HG03442 (cell line): ENCODE data around the gene NUAK1.

ENCODE experiments used
- ATAC-seq: cut with Tn5 transposase; IDR thresholded peaks from one replicate; pipeline ENCODE4 v1.9.1; 2021; ENCODE audit warnings: mild to moderate bottlenecking, moderate library complexity; ENCODE audit not compliant: unreplicated experiment

NUAK1 gene

GRCh38 chr12:106138633-106139421 lies at the start of gene NUAK1:
TSS of gene NUAK1 (minus strand) at chr12:106138954. CDS start at chr12:106138653, 301 bp downstream.
- ATAC-seq = no peak

GRCh38 chr12:106188256-106188655 lies 49.5 kb upstream of the NUAK1 start:
- no peak for ATAC-seq

GRCh38 chr12:106187842-106188241 lies 49.1 kb upstream of the NUAK1 start:
- ATAC-seq = no peak

- ATAC-seq = no peak
Measured at GRCh38 chr12:106187155-106187789, 48.5 kb upstream of the NUAK1 start.

- ATAC-seq = no peak
Measured at GRCh38 chr12:106183735-106184134, 45.0 kb upstream of the NUAK1 start.

- no peak for ATAC-seq
Measured at GRCh38 chr12:106181401-106182114, 42.8 kb upstream of the NUAK1 start.

GRCh38 chr12:106179086-106179485 lies 40.3 kb upstream of the NUAK1 start:
- no peak for ATAC-seq

GRCh38 chr12:106178562-106178961 lies 39.8 kb upstream of the NUAK1 start:
- ATAC-seq = no peak

- no peak for ATAC-seq
Measured at GRCh38 chr12:106176560-106176959, 37.8 kb upstream of the NUAK1 start.

- ATAC-seq = no peak
Measured at GRCh38 chr12:106174876-106175275, 36.1 kb upstream of the NUAK1 start.

- ATAC-seq = no peak
Measured at GRCh38 chr12:106173442-106173841, 34.7 kb upstream of the NUAK1 start.

- ATAC-seq = no peak
Measured at GRCh38 chr12:106171117-106171750, 32.5 kb upstream of the NUAK1 start.

- ATAC-seq = no peak
Measured at GRCh38 chr12:106170285-106170684, 31.5 kb upstream of the NUAK1 start.

- no peak for ATAC-seq
Measured at GRCh38 chr12:106163712-106164111, 25.0 kb upstream of the NUAK1 start.

GRCh38 chr12:106161491-106161890 lies 22.7 kb upstream of the NUAK1 start:
- ATAC-seq = no peak

- no peak for ATAC-seq
Measured at GRCh38 chr12:106160915-106161314, 22.2 kb upstream of the NUAK1 start.

GRCh38 chr12:106157802-106158201 lies 19.0 kb upstream of the NUAK1 start:
- no peak for ATAC-seq

- ATAC-seq = no peak
Measured at GRCh38 chr12:106154751-106155273, 16.1 kb upstream of the NUAK1 start.

GRCh38 chr12:106152334-106152733 lies 13.6 kb upstream of the NUAK1 start:
- no peak for ATAC-seq

GRCh38 chr12:106150555-106150954 lies 11.8 kb upstream of the NUAK1 start:
- no peak for ATAC-seq
